Caco-2 (cell line): ENCODE results near the gene FCN2. TPM values are rescaled to one million over a fixed set of nuclear protein-coding genes. Genes with fewer than 3 reads are reported as not detected.

Experiments
- BruUV-seq: library from RNA; stranded (reverse); fragments of 400-500 nt; replicated peaks from 2 replicates; lab custom pipeline; 2021; lab: Mats Ljungman, UMichigan
- CTCF ChIA-PET: fragments of 300-600 bp; sonication (Branson Sonifier 250); formaldehyde crosslinking; loops from one replicate; lab custom pipeline; 2022; ENCODE audit warnings: antibody characterized with exemption; lab: Charles Lee
- POLR2A ChIA-PET: fragments of 300-600 bp; sonication (Branson Sonifier 250); formaldehyde crosslinking; loops from one replicate; lab custom pipeline; 2022; ENCODE audit warnings: antibody characterized with exemption; lab: Charles Lee
- DNase-seq, 2 experiments: peaks; one replicate each; pipeline versions ENCODE4 v3.0.0 to v3.0.0-alpha.2; 2020 to 2022
- H3K27me3 ChIP-seq: replicated peaks from 2 replicates; pipeline ENCODE4 v1.6.0; 2011; ENCODE audit warnings: low read length; ENCODE audit not compliant: control insufficient read depth, insufficient read depth
- H3K36me3 ChIP-seq: 2 replicates; pipeline ENCODE4 v1.5.1; 2011; ENCODE audit warnings: low read length; ENCODE audit not compliant: control insufficient read depth, insufficient read depth
- H3K4me1 ChIP-seq: fragments of 250-450 bp; sonication (Bioruptor Pico); 2 replicates; pipeline ENCODE4 v1.5.1; 2020; ENCODE audit warnings: mild to moderate bottlenecking
- H3K4me3 ChIP-seq: 2 replicates; pipeline ENCODE4 v1.5.1; 2011; ENCODE audit warnings: low read depth, mild to moderate bottlenecking, control low read depth, low read length
- H3K9me3 ChIP-seq: fragments of 250-450 bp; sonication (Bioruptor Pico); 2 replicates; pipeline ENCODE4 v1.5.1; 2020; ENCODE audit warnings: mild to moderate bottlenecking, moderate library complexity
- H3K27ac Mint-ChIP-seq: one replicate; pipeline ENCODE4 v1.8.0; 2022; ENCODE audit warnings: mixed read lengths; ENCODE audit not compliant: unreplicated experiment
- H3K27me3 Mint-ChIP-seq: one replicate; pipeline ENCODE4 v1.8.0; 2022; ENCODE audit warnings: mixed read lengths; ENCODE audit not compliant: insufficient read depth, unreplicated experiment
- H3K36me3 Mint-ChIP-seq: one replicate; pipeline ENCODE4 v1.8.0; 2022; ENCODE audit warnings: mild to moderate bottlenecking, mixed read lengths; ENCODE audit not compliant: insufficient read depth, unreplicated experiment
- H3K4me1 Mint-ChIP-seq: one replicate; pipeline ENCODE4 v1.8.0; 2022; ENCODE audit warnings: low read depth, mixed read lengths; ENCODE audit not compliant: unreplicated experiment
- H3K4me3 Mint-ChIP-seq: one replicate; pipeline ENCODE4 v1.8.0; 2022; ENCODE audit warnings: mild to moderate bottlenecking, moderate library complexity, mixed read lengths; ENCODE audit not compliant: unreplicated experiment
- H3K9me3 Mint-ChIP-seq: one replicate; pipeline ENCODE4 v1.8.0; 2022; ENCODE audit warnings: mixed read lengths; ENCODE audit not compliant: unreplicated experiment
- intact Hi-C: fragments of 100-400 bp; cut with micrococcal nuclease; formaldehyde crosslinking; loops from one replicate; pipeline ENCODE4 v1.10.0; 2022; ENCODE audit not compliant: unreplicated experiment
- total RNA-seq: library from RNA; stranded (reverse); gene quantifications from 2 replicates; pipeline ENCODE4 v1.2.3, GENCODE V29; 2022
- TF ChIP-seq, protein P1 (sequence below), 2 experiments: fragments of 200-600 bp in 1 of 2; IDR thresholded peaks; 1 replicate in 1 of 2; 2 replicates in 1 of 2; pipeline versions ENCODE4 v1.5.1 to v1.8.0; 2011 to 2022; ENCODE audit warnings: antibody characterized with exemption in 1 of 2, control low read depth in 1 of 2, inconsistent platforms in 1 of 2, low read depth in 1 of 2, low read length in 1 of 2, mild to moderate bottlenecking in 1 of 2, moderate library complexity in 1 of 2; ENCODE audit not compliant: insufficient read depth in 1 of 2, severe bottlenecking in 1 of 2, unreplicated experiment in 1 of 2

The FCN2 gene
- total RNA-seq, 1 experiment from 2014 or later = not detected

DNA sequence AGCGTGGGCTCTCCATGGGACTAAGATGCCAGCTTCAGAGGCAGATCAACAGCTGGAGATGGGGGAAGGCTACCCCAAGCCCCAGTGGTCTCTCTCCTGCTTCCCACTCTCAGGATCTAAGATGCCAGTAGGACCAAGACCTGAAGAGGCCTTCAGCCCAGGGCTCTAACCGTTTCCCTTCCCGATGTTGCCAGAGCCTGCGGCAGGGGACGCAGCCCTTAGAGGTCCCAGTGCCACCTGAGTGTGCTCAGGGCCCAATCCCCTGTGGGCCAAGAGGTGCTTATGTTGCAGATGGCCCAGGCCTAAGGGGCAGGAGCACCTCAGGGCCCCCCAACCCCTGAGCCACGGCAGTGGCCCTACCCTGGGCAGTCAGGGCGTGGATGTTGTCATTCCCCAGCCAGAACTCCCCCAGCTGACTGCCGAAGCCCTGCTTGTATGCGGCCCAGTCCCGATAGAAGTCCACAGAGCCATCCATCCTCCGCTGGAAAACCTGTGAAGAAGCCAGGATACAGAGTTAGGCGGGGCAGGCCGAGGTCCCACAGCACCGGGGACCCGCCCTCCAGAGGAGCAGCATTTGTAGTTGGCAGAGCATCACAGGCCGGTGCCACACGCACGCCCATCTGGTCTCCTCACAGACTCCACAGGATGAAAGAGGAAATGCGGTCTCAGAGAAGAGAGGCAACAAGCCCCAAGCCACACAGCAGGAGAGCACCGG is 31.7 kb downstream of the FCN2 start:
- Mint-ChIP-seq H3K36me3 (no peaks in the 10 kb centered on the region), H3K27me3 (peaks cover 17% of the 10 kb centered on the region), H3K27ac (no peak overlapping the region), H3K4me1 (no peaks in the 10 kb centered on the region), H3K9me3 (no peaks in the 10 kb centered on the region), H3K4me3 (no peak overlapping the region)
- POLR2A ChIA-PET = no interaction called here
- no peak overlapping the region for H3K4me3 ChIP-seq
- H3K9me3 ChIP-seq = no peaks in the 10 kb centered on the region
- no peaks in the 10 kb centered on the region for H3K27me3 ChIP-seq
- intact Hi-C loops = no loop called here
- DNase-seq = no peak
- TF ChIP-seq, protein P1, sequence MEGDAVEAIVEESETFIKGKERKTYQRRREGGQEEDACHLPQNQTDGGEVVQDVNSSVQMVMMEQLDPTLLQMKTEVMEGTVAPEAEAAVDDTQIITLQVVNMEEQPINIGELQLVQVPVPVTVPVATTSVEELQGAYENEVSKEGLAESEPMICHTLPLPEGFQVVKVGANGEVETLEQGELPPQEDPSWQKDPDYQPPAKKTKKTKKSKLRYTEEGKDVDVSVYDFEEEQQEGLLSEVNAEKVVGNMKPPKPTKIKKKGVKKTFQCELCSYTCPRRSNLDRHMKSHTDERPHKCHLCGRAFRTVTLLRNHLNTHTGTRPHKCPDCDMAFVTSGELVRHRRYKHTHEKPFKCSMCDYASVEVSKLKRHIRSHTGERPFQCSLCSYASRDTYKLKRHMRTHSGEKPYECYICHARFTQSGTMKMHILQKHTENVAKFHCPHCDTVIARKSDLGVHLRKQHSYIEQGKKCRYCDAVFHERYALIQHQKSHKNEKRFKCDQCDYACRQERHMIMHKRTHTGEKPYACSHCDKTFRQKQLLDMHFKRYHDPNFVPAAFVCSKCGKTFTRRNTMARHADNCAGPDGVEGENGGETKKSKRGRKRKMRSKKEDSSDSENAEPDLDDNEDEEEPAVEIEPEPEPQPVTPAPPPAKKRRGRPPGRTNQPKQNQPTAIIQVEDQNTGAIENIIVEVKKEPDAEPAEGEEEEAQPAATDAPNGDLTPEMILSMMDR (IDR thresholded peaks at IDR 0.05; ENCODE audit: insufficient read depth in 1 of 2, low read depth in 1 of 2, low read length in 1 of 2, severe bottlenecking in 1 of 2, unreplicated experiment in 1 of 2) = no peak
- no TSS peak for BruUV-seq
- H3K4me1 ChIP-seq = no peaks in the 10 kb centered on the region
- H3K36me3 ChIP-seq = no peaks in the 10 kb centered on the region
- CTCF ChIA-PET = no interaction called here

DNA sequence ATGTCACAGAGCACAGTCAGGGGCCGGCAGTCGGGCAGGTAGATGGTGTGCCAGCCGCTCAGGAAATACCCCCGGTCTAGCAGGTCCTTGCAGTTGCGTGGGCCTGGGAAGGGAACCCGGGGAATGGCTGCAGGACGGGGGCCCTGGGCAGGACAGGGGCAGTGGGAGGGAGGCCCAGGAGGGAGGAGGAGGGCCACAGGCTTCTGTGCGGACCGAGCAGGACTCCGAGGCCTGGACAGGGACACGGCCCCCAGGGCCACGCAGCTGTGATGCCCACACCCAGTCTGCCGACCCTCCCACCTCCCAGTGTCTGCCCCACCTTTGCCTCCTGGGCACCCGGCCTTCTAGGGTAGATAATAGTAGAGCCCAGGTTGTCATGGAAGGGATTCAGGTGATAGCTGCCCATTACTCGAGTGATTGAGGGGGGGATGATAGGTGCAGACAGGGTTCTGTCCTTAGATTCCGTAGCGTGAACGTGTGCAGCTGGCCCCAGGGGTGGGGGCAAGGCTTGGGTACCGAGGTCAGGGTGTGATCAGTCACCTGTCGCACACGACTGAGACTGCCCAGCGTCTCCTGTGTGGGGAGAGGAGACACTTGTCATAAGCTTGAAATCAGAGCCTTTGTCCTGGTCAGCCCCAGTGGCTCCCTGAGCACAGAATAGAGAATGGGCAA is 32.6 kb downstream of the FCN2 start:
- H3K27ac Mint-ChIP-seq = no peak overlapping the region
- no peaks in the 10 kb centered on the region for H3K36me3 Mint-ChIP-seq
- no TSS peak for BruUV-seq
- Histone ChIP-seq H3K9me3 (no peaks in the 10 kb centered on the region), H3K36me3 (no peaks in the 10 kb centered on the region), H3K27me3 (no peaks in the 10 kb centered on the region), H3K4me3 (no peak overlapping the region), H3K4me1 (no peaks in the 10 kb centered on the region)
- intact Hi-C loops = no loop called here
- DNase-seq = no peak
- CTCF ChIA-PET = no interaction called here
- no peak overlapping the region for H3K4me3 Mint-ChIP-seq
- H3K9me3 Mint-ChIP-seq = no peaks in the 10 kb centered on the region
- H3K4me1 Mint-ChIP-seq = no peaks in the 10 kb centered on the region
- TF ChIP-seq, protein P1 (IDR thresholded peaks at IDR 0.05; ENCODE audit: insufficient read depth in 1 of 2, low read depth in 1 of 2, low read length in 1 of 2, severe bottlenecking in 1 of 2, unreplicated experiment in 1 of 2) = no peak
- H3K27me3 Mint-ChIP-seq = peaks cover 17% of the 10 kb centered on the region
- POLR2A ChIA-PET = no interaction called here

DNA sequence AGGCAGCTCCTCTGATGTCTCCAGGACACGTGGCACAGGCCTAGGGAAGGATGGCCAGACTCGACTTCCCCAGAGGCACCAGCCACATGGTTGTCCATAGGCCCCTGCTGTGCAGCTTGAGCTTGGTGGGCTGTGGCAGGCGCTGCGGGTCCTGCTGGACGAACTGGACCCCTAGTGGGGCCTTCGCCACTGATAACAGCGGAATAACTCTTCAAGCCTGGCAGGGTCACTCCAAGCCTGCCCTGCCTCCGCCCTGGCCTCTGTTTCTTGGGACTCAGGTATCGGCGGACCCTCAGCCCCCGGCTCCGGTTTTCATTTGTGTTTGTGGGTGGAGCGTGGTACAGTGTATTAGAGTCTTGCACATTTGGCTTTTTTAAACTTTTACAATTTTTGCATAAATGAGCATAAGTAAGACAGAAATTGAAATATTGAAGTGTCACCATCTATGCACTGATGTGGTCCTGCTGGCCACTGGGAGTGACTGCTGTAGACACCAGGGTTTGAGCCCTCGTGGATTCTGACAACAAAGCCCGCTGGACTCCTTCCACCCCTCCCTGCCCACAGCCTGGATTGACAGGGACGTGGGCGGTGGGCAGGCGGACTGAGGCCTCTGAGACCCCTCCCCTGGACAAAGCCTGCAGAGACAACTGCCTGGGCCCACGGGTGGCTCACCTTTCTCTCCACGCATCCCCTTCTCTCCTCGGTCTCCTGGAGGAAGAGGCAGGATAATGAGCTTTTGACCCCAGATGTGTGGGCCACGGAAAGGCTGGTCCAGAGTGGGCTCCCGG is 33.3 kb downstream of the FCN2 start:
- no peak overlapping the region for H3K4me3 Mint-ChIP-seq
- no peak overlapping the region for H3K27ac Mint-ChIP-seq
- no peaks in the 10 kb centered on the region for H3K9me3 Mint-ChIP-seq
- intact Hi-C loops = no loop called here
- Histone ChIP-seq H3K9me3 (no peaks in the 10 kb centered on the region), H3K4me1 (no peaks in the 10 kb centered on the region), H3K4me3 (no peak overlapping the region), H3K36me3 (no peaks in the 10 kb centered on the region), H3K27me3 (no peaks in the 10 kb centered on the region)
- no peaks in the 10 kb centered on the region for H3K4me1 Mint-ChIP-seq
- H3K36me3 Mint-ChIP-seq = no peaks in the 10 kb centered on the region
- BruUV-seq = no TSS peak
- DNase-seq = no peak
- ChIA-PET CTCF (no interaction called here), POLR2A (no interaction called here)
- peaks cover 17% of the 10 kb centered on the region for H3K27me3 Mint-ChIP-seq
- TF ChIP-seq, protein P1 (IDR thresholded peaks at IDR 0.05; ENCODE audit: insufficient read depth in 1 of 2, low read depth in 1 of 2, low read length in 1 of 2, severe bottlenecking in 1 of 2, unreplicated experiment in 1 of 2) = no peak
